Measurements from ENCODE around the gene RIMS1. TPM values are rescaled to one million over a fixed set of nuclear protein-coding genes. Genes with fewer than 3 reads are reported as not detected.

Gene RIMS1
- total RNA-seq, 1 donor from 2014 or later: under 0.01 TPM

DNA sequence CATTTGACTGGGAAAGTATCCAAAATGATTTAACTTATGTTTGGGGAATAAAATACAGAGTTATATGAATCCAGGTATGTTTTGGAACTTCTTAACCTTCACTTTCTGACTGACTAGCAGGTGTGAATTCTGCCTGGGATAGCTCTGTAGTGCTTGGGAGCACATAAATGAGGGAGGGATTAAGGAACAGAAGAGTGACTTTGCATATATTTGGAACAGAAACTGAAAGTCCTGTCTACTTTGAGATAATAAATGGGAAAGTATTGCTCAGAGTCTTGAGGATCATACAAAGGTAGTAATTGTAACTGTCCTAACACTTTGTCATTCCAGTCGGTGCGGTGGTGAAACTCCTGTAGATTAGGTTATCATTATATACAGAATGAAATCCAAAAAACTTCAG lies 317.6 kb downstream of the RIMS1 start:
- H3K4me3 ChIP-seq (ENCODE audit: low read depth, low read length): no peak overlapping the region
- TF ChIP-seq, protein P1, sequence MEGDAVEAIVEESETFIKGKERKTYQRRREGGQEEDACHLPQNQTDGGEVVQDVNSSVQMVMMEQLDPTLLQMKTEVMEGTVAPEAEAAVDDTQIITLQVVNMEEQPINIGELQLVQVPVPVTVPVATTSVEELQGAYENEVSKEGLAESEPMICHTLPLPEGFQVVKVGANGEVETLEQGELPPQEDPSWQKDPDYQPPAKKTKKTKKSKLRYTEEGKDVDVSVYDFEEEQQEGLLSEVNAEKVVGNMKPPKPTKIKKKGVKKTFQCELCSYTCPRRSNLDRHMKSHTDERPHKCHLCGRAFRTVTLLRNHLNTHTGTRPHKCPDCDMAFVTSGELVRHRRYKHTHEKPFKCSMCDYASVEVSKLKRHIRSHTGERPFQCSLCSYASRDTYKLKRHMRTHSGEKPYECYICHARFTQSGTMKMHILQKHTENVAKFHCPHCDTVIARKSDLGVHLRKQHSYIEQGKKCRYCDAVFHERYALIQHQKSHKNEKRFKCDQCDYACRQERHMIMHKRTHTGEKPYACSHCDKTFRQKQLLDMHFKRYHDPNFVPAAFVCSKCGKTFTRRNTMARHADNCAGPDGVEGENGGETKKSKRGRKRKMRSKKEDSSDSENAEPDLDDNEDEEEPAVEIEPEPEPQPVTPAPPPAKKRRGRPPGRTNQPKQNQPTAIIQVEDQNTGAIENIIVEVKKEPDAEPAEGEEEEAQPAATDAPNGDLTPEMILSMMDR (IDR thresholded peaks at IDR 0.05; ENCODE audit: insufficient read depth, low read length, severe bottlenecking): no peak
- H3K27me3 ChIP-seq (ENCODE audit: control insufficient read depth, insufficient read depth, low read length): no peaks in the 10 kb centered on the region
- H3K36me3 ChIP-seq (ENCODE audit: control insufficient read depth, insufficient read depth, low read length): no peaks in the 10 kb centered on the region
- FAIRE-seq (no peak), DNase-seq (ENCODE audit: low read depth) (no peak)

DNA sequence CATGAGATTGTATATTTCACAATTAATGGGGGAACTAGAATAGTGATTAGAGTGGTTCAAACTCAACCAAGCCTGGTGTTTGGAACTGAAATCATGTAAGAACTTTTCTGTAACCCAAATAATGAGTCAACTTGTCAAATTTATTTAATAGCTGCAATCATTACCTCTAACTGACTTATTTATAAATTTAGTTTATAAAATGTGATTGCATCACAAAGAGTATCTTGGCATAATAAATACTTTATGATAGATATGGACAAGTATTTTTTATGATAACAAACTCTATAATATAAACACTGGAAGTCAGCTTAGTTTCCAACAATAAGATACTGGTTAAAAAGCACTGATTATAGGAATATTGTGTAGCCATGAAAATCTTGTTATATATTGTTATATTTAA lies 319.1 kb downstream of the RIMS1 start:
- Histone ChIP-seq H3K4me3 (ENCODE audit: low read depth, low read length) (no peak overlapping the region), H3K27me3 (ENCODE audit: control insufficient read depth, insufficient read depth, low read length) (no peaks in the 10 kb centered on the region), H3K36me3 (ENCODE audit: control insufficient read depth, insufficient read depth, low read length) (no peaks in the 10 kb centered on the region)
- FAIRE-seq (no peak), DNase-seq (ENCODE audit: low read depth) (no peak)
- TF ChIP-seq, protein P1 (IDR thresholded peaks at IDR 0.05; ENCODE audit: insufficient read depth, low read length, severe bottlenecking): no peak

- Histone ChIP-seq H3K4me3 (ENCODE audit: low read depth, low read length) (no peak overlapping the region), H3K36me3 (ENCODE audit: control insufficient read depth, insufficient read depth, low read length) (no peaks in the 10 kb centered on the region), H3K27me3 (ENCODE audit: control insufficient read depth, insufficient read depth, low read length) (no peaks in the 10 kb centered on the region)
- TF ChIP-seq, protein P1 (IDR thresholded peaks at IDR 0.05; ENCODE audit: insufficient read depth, low read length, severe bottlenecking): no peak
- DNase-seq (ENCODE audit: low read depth) (no peak), FAIRE-seq (no peak)
Observed at GRCh38 chr6:72206606-72207005, 320.3 kb downstream of the RIMS1 start.

DNA sequence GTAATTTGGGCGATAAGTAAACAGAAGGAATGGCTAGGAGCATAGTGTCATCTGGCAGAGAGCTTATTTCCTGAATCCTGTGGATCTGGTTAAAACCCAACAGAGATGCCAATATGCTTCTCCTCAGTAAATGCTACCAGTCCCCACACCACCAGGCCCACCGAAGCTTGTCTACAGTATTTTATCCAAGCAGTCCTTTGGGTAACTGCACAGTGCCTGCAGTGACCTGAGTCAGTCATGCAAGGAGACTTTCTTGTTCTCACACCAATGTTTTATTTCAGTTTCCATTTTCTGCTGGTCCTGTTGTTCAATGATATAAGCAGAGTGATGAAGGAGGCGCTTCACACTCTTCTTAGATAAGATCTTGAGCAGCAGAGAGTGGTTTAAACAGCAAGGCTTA lies 326.3 kb downstream of the RIMS1 start:
- no peak for DNase-seq (ENCODE audit: low read depth)
- TF ChIP-seq, protein P1 (IDR thresholded peaks at IDR 0.05; ENCODE audit: insufficient read depth, low read length, severe bottlenecking): no peak
- no peaks in the 10 kb centered on the region for H3K36me3 ChIP-seq (ENCODE audit: control insufficient read depth, insufficient read depth, low read length)
- no peaks in the 10 kb centered on the region for H3K27me3 ChIP-seq (ENCODE audit: control insufficient read depth, insufficient read depth, low read length)
- no peak for FAIRE-seq
- H3K4me3 ChIP-seq (ENCODE audit: low read depth, low read length): no peak overlapping the region

- H3K4me3 ChIP-seq (ENCODE audit: low read depth, low read length): no peak overlapping the region
- no peak for DNase-seq (ENCODE audit: low read depth)
- FAIRE-seq: no peak
- H3K36me3 ChIP-seq (ENCODE audit: control insufficient read depth, insufficient read depth, low read length): no peaks in the 10 kb centered on the region
- TF ChIP-seq, protein P1 (IDR thresholded peaks at IDR 0.05; ENCODE audit: insufficient read depth, low read length, severe bottlenecking): no peak
- H3K27me3 ChIP-seq (ENCODE audit: control insufficient read depth, insufficient read depth, low read length): no peaks in the 10 kb centered on the region
Observed at GRCh38 chr6:72213654-72214053, 327.3 kb downstream of the RIMS1 start.
